A549 (cell line): ENCODE measurements around the gene SLC25A19. TPM values are rescaled to one million over a fixed set of nuclear protein-coding genes. Genes with fewer than 3 reads are reported as not detected.

Experiments used
- ATAC-seq, 2 experiments: fragments of 200-7000 bp in 1 of 2; fragments of >200 bp in 1 of 2; cut with Nextera tagmentation in 1 of 2; cut with Tn5 transposase in 1 of 2; 3 replicates each; pipeline versions ENCODE4 v1.8.0 to v1.9.1; 2018 to 2020; ENCODE audit warnings: mild to moderate bottlenecking in 1 of 2, moderate library complexity in 1 of 2
- CTCF ChIA-PET: fragments of 300-600 bp; sonication (Branson Sonifier 250); formaldehyde crosslinking; extraction: SDS; loops from one replicate; lab custom pipeline; 2021; ENCODE audit warnings: antibody characterized with exemption, inconsistent platforms; lab: Yijun Ruan, JAX
- POLR2A ChIA-PET: fragments of 350-600 bp; formaldehyde crosslinking; extraction: SDS; loops from one replicate; lab custom pipeline; 2021; ENCODE audit warnings: antibody characterized with exemption, inconsistent platforms; lab: Yijun Ruan, JAX
- DNase-seq, 2 experiments: peaks; one replicate each; pipeline versions ENCODE4 v3.0.0 to v3.0.0-alpha.2; 2011 to 2016; ENCODE audit warnings: low read depth in 1 of 2, low spot score in 1 of 2
- FAIRE-seq: peaks from 2 replicates; lab custom pipeline; 2011; peaks lifted over from hg19 to GRCh38; lab: Jason Lieb, UNC
- H3K27ac ChIP-seq, 2 experiments: fragments of >200 bp; sonication (Bioruptor Twin); formaldehyde crosslinking; 3 replicates each; pipeline ENCODE4 v1.5.1; 2016 to 2017
- H3K4me1 ChIP-seq: fragments of >200 bp; sonication (Bioruptor Twin); formaldehyde crosslinking; 3 replicates; pipeline ENCODE4 v1.6.1; 2016
- H3K4me2 ChIP-seq: fragments of >200 bp; sonication (Bioruptor Twin); formaldehyde crosslinking; 3 replicates; pipeline ENCODE4 v1.6.1; 2016
- H3K4me3 ChIP-seq: fragments of >200 bp; sonication (Bioruptor Twin); formaldehyde crosslinking; 3 replicates; pipeline ENCODE4 v1.5.1; 2016
- H3K9me3 ChIP-seq: fragments of >200 bp; sonication (Bioruptor Twin); formaldehyde crosslinking; 3 replicates; pipeline ENCODE4 v1.6.1; 2016
- CBX8 ChIP-seq: fragments of 200-600 bp; sonication (generic); IDR thresholded peaks from 2 replicates; pipeline ENCODE4 v1.6.1; 2016
- CHD2 ChIP-seq: fragments of 150-350 bp; IDR thresholded peaks from 2 replicates; pipeline ENCODE4 v1.6.1; 2014; ENCODE audit warnings: low read length; ENCODE audit not compliant: partially characterized antibody
- ESRRA ChIP-seq: fragments of 150-350 bp; IDR thresholded peaks from 2 replicates; pipeline ENCODE4 v1.6.1; 2014; ENCODE audit warnings: mild to moderate bottlenecking, low read length, borderline replicate concordance
- FOSL2 ChIP-seq, 2 experiments: fragments of 450-650 bp in 1 of 2; fragments of >200 bp in 1 of 2; sonication (Bioruptor Twin) in 1 of 2; formaldehyde crosslinking; IDR thresholded peaks; 2 replicates each; pipeline versions ENCODE4 v1.5.0 to v1.6.1; 2016 to 2020; ENCODE audit warnings: mild to moderate bottlenecking in 1 of 2, moderate library complexity in 1 of 2
- GATA3 ChIP-seq: IDR thresholded peaks from 2 replicates; pipeline ENCODE4 v1.6.1; 2012; ENCODE audit warnings: borderline replicate concordance
- HDAC2 ChIP-seq: fragments of 200-600 bp; sonication (generic); IDR thresholded peaks from 2 replicates; pipeline ENCODE4 v1.6.1; 2016
- HEYL ChIP-seq: fragments of 250-450 bp; sonication (Bioruptor Pico); IDR thresholded peaks from 2 replicates; pipeline ENCODE4 v1.8.0; 2021; ENCODE audit warnings: mild to moderate bottlenecking, moderate library complexity
- MAFK ChIP-seq: fragments of 450-650 bp; IDR thresholded peaks from 2 replicates; pipeline ENCODE4 v1.6.1; 2014; ENCODE audit not compliant: partially characterized antibody
- MAZ ChIP-seq: fragments of 150-350 bp; IDR thresholded peaks from 2 replicates; pipeline ENCODE4 v1.6.1; 2014; ENCODE audit warnings: antibody characterized with exemption, low read depth, low read length, borderline replicate concordance
- NPAS2 ChIP-seq: fragments of 250-450 bp; sonication (Bioruptor Pico); IDR thresholded peaks from 2 replicates; pipeline ENCODE4 v1.8.0; 2022; ENCODE audit warnings: mild to moderate bottlenecking, moderate library complexity, borderline replicate concordance
- PHF8 ChIP-seq: fragments of 200-600 bp; sonication (generic); IDR thresholded peaks from 2 replicates; pipeline ENCODE4 v1.6.1; 2016; ENCODE audit warnings: low read depth, mild to moderate bottlenecking, antibody characterized with exemption, moderate library complexity, borderline replicate concordance
- POLR2AphosphoS2 ChIP-seq: conservative IDR thresholded peaks from 2 replicates; pipeline ENCODE4 v1.6.1; 2012; ENCODE audit warnings: low read length, improper control_type of control experiment, inconsistent platforms
- RNF2 ChIP-seq: fragments of 200-600 bp; sonication (generic); IDR thresholded peaks from 2 replicates; pipeline ENCODE4 v1.6.1; 2016; ENCODE audit warnings: low read depth, mild to moderate bottlenecking, antibody characterized with exemption, moderate library complexity, borderline replicate concordance
- SREBF2 ChIP-seq: fragments of 450-650 bp; IDR thresholded peaks from 2 replicates; pipeline ENCODE4 v1.6.1; 2014; ENCODE audit warnings: mild to moderate bottlenecking, moderate library complexity
- TP53 ChIP-seq: fragments of 250-450 bp; sonication (Bioruptor Pico); IDR thresholded peaks from 2 replicates; pipeline ENCODE4 v1.5.0; 2021; ENCODE audit warnings: mild to moderate bottlenecking, moderate library complexity
- ZSCAN20 ChIP-seq: fragments of 250-450 bp; sonication (Bioruptor Pico); IDR thresholded peaks from 2 replicates; pipeline ENCODE4 v1.8.0; 2022; ENCODE audit warnings: mild to moderate bottlenecking, moderate library complexity
- WGBS: methylation state at CpG from one replicate; pipeline ENCODE4 v1.1.6; 2017; ENCODE audit errors: missing lambda C conversion rate; 5-methylcytosine and 5-hydroxymethylcytosine counted together
- polyA plus RNA-seq, 4 experiments: library from polyadenylated mRNA; depleted of rRNA in 3 of 4; stranded (reverse); fragments of >200 nt; fragmentation: RNase III in 1 of 4; extraction: RNeasy Plus Mini Kit Qiagen cat#74134 plus additional on column Dnase treatment in 1 of 4; gene quantifications; 2 replicates in 3 of 4; 3 replicates in 1 of 4; pipeline ENCODE4 v1.2.3, GENCODE V29; 2011 to 2017
- TF ChIP-seq, protein P1 (sequence below): fragments of >200 bp; sonication (Bioruptor Twin); formaldehyde crosslinking; IDR thresholded peaks from 3 replicates; pipeline ENCODE4 v1.5.1; 2016
- TF ChIP-seq, protein P2 (sequence below): fragments of 250-450 bp; sonication (Bioruptor Pico); IDR thresholded peaks from 2 replicates; pipeline ENCODE4 v1.5.0; 2020; ENCODE audit warnings: low read depth, mild to moderate bottlenecking, moderate library complexity
- TF ChIP-seq, protein P3 (sequence below): IDR thresholded peaks from 2 replicates; pipeline ENCODE4 v1.6.1; 2012

SLC25A19 gene
- polyA plus RNA-seq, 2 of the 4 experiments (the other 2 are of a cell fraction) = 14.9 to 15.3 TPM

DNA sequence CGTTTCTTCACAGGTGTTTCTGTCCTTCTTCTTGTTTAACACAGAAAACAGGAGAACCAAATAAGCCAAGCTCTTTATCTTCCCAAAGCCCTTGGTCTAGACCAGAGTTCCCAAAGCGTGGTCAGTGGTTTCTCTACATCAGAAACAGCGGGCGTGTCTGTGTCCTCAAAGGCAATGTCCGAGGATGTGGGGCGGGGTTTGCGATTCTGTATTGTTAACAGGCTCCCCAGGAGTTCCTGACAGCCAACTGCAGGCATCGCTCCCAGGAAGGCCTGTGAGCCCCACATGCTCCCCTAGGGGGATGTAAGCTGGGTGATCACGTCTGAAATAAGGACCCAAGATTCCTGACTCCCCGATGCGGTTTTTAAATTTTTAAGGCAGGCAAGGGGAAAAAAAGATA is 28.4 kb upstream of the SLC25A19 start:
- no peak overlapping the region for H3K4me2 ChIP-seq
- ATAC-seq = peak in 1 of 2 experiments; percentile 24; a peak in 2 of 6 replicates
- ChIA-PET POLR2A (interaction anchor here (2.1 kb wide), 1 partner anchor 76 kb away, joined by 8 read pairs; no protein-coding TSS in a partner anchor), CTCF (interaction anchor here (0.8 to 17.1 kb wide), 6 partner anchors 9 to 92 kb away, joined by 3 to 272 read pairs (median 4); partner anchors contain the start of genes GRB2 and MIF4GD)
- TF ChIP-seq PHF8 (no peak), HEYL (CRISPR knock-in tag) (no peak), MAZ (no peak), SREBF2 (no peak), CHD2 (no peak), ESRRA (no peak), TP53 (CRISPR knock-in tag) (no peak), HDAC2 (no peak), NPAS2 (CRISPR knock-in tag) (no peak), CBX8 (no peak), POLR2AphosphoS2 (no peak), RNF2 (no peak), MAFK (no peak)
- TF ChIP-seq, protein P1, sequence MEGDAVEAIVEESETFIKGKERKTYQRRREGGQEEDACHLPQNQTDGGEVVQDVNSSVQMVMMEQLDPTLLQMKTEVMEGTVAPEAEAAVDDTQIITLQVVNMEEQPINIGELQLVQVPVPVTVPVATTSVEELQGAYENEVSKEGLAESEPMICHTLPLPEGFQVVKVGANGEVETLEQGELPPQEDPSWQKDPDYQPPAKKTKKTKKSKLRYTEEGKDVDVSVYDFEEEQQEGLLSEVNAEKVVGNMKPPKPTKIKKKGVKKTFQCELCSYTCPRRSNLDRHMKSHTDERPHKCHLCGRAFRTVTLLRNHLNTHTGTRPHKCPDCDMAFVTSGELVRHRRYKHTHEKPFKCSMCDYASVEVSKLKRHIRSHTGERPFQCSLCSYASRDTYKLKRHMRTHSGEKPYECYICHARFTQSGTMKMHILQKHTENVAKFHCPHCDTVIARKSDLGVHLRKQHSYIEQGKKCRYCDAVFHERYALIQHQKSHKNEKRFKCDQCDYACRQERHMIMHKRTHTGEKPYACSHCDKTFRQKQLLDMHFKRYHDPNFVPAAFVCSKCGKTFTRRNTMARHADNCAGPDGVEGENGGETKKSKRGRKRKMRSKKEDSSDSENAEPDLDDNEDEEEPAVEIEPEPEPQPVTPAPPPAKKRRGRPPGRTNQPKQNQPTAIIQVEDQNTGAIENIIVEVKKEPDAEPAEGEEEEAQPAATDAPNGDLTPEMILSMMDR = no peak
- TF ChIP-seq, protein P2, sequence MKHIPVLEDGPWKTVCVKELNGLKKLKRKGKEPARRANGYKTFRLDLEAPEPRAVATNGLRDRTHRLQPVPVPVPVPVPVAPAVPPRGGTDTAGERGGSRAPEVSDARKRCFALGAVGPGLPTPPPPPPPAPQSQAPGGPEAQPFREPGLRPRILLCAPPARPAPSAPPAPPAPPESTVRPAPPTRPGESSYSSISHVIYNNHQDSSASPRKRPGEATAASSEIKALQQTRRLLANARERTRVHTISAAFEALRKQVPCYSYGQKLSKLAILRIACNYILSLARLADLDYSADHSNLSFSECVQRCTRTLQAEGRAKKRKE (CRISPR knock-in tag) = no peak
- no peak for FAIRE-seq
- no peak overlapping the region for H3K4me3 ChIP-seq
- no peaks in the 10 kb centered on the region for H3K4me1 ChIP-seq
- WGBS = 79% methylated on average over 11 of the region's 11 CpGs
- DNase-seq = no peak
- no peak overlapping the region for H3K27ac ChIP-seq
- no peaks in the 10 kb centered on the region for H3K9me3 ChIP-seq

DNA sequence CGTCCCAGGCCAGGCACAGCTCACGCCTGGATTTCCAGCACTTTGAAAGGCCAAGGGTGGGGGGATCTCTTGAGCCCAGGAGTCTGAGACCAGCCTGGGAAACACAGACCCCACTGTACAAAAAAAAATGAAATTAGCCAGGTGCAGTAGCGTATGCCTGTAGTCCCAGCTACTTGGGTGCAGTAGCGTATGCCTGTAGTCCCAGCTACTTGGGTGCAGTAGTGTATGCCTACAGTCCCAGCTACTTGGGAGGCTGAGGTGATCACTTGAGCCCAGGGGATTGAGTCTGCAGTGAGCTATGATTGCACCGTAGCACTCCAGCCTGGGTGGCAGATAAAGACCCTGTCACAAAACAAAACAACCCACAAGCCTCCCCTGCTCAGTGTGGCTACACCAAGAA is 27.0 kb upstream of the SLC25A19 start:
- peak; percentile 32 to 41; a peak in 3 of 6 replicates for ATAC-seq
- no peaks in the 10 kb centered on the region for H3K9me3 ChIP-seq
- TF ChIP-seq GATA3 (no peak), ZSCAN20 (no peak)
- no peak overlapping the region for H3K4me3 ChIP-seq
- no peaks in the 10 kb centered on the region for H3K4me1 ChIP-seq
- 92% methylated on average over 5 of the region's 5 CpGs for WGBS
- FAIRE-seq = no peak
- ChIA-PET POLR2A (interaction anchor here (1.8 to 2.1 kb wide), 2 partner anchors 27 to 78 kb away, joined by 4 to 8 read pairs; partner anchors contain the start of gene SLC25A19), CTCF (interaction anchor here (0.6 to 17.1 kb wide), 9 partner anchors 15 to 317 kb away, joined by 3 to 272 read pairs (median 4); partner anchors contain the start of genes GRB2 and SMIM5)
- no peak overlapping the region for H3K27ac ChIP-seq
- no peak overlapping the region for H3K4me2 ChIP-seq
- DNase-seq = no peak

DNA sequence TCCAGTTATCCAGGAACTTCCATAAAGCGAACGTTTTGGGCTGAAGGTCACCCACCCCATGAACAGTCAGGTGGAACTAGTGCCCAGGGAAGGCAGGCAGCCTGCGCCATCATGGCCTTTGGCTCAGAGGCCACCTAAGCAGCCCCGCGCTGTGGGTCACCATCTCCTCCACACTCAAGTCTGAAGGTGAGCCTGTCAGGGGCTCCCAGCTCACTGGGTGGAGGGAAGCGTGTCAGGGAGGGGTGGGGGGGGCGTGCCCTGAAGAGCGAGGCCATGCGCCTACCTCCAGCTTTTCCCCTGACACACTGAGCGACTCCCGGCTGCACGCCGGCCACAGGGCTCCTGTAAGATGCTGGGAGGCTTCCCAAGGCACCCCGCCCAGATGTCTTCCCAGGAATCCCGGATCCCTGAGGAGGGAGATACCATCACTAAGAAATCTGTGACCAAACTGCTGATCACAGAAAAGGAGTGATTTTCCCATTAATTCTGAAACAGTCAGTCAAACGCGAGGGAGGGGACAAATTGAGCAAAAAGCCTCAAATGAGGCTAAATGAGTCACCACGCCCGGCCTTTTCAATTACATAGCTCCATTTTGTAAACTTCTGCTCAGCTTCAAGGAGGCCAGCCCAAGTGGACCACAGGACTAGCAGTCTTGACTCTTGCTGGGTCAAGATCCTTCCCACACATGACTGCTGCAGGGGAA is 26.5 kb upstream of the SLC25A19 start:
- Histone ChIP-seq H3K27ac (no peak overlapping the region), H3K9me3 (no peaks in the 10 kb centered on the region), H3K4me3 (no peak overlapping the region), H3K4me1 (no peaks in the 10 kb centered on the region), H3K4me2 (no peak overlapping the region)
- no peak for TF ChIP-seq FOSL2 (IDR thresholded peaks at IDR 0.05)
- peak; percentile 33; the same call in 1 of the 2 replicates for TF ChIP-seq FOSL2 (CRISPR knock-in tag; IDR thresholded peaks at IDR 0.05)
- TF ChIP-seq, protein P3, sequence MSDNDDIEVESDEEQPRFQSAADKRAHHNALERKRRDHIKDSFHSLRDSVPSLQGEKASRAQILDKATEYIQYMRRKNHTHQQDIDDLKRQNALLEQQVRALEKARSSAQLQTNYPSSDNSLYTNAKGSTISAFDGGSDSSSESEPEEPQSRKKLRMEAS = no peak
- ATAC-seq = peak in 1 of 2 experiments; percentile 9; a peak in 3 of 6 replicates
- DNase-seq = no peak
- POLR2A ChIA-PET = interaction anchor here (1.8 to 2.1 kb wide), 2 partner anchors 27 to 78 kb away, joined by 4 to 8 read pairs; partner anchors contain the start of gene SLC25A19
- no peak for FAIRE-seq
- 85% methylated on average over 18 of the region's 19 CpGs for WGBS
- CTCF ChIA-PET = interaction anchor here (0.6 to 17.1 kb wide), 8 partner anchors 11 to 317 kb away, joined by 3 to 272 read pairs (median 4); partner anchors contain the start of genes GRB2 and SMIM5
